NB4 (cell line): Measurements from ENCODE around the gene TUBA4B.

ENCODE experiments used
- DNase-seq: peaks from one replicate; pipeline ENCODE4 v3.0.0; 2010; ENCODE audit warnings: low read depth
- H3K4me3 ChIP-seq: one replicate; pipeline ENCODE4 v1.5.1; 2011; ENCODE audit warnings: mild to moderate bottlenecking, low read depth, low read length, moderate library complexity
- CTCF ChIP-seq: IDR thresholded peaks from one replicate; pipeline ENCODE4 v1.5.1; 2012; ENCODE audit warnings: low read depth, low read length
- MAX ChIP-seq: IDR thresholded peaks from 2 replicates; pipeline ENCODE4 v1.6.1; 2011; ENCODE audit warnings: low read depth, low read length
- MYC ChIP-seq: IDR thresholded peaks from 2 replicates; pipeline ENCODE4 v1.6.1; 2011; ENCODE audit warnings: low read depth, low read length
- POLR2A ChIP-seq: IDR thresholded peaks from 2 replicates; pipeline ENCODE4 v1.6.1; 2011; ENCODE audit warnings: mild to moderate bottlenecking; ENCODE audit not compliant: insufficient read length; ENCODE audit errors: extremely low read depth

TUBA4B gene

GRCh38 chr2:219281588-219281987 is 28.5 kb downstream of the TUBA4B start:
- no peak overlapping the region for H3K4me3 ChIP-seq
- no peak for DNase-seq
- no peak for TF ChIP-seq CTCF
- no peak for TF ChIP-seq POLR2A
- no peak for TF ChIP-seq MYC
- TF ChIP-seq MAX: no peak

- TF ChIP-seq MAX (no peak), POLR2A (no peak), MYC (no peak), CTCF (no peak)
- no peak overlapping the region for H3K4me3 ChIP-seq
- no peak for DNase-seq
Measured at GRCh38 chr2:219282375-219282774, 29.3 kb downstream of the TUBA4B start.

- TF ChIP-seq MAX: no peak
- no peak for TF ChIP-seq CTCF
- TF ChIP-seq POLR2A: no peak
- TF ChIP-seq MYC: no peak
- no peak for DNase-seq
Measured at GRCh38 chr2:219282943-219283581, 30.0 kb downstream of the TUBA4B start.

GRCh38 chr2:219284501-219285372 is 31.7 kb downstream of the TUBA4B start:
- DNase-seq: no peak
- no peak for TF ChIP-seq CTCF
- no peak for TF ChIP-seq MAX
- TF ChIP-seq MYC: no peak
- TF ChIP-seq POLR2A: no peak
- no peak overlapping the region for H3K4me3 ChIP-seq

More at GRCh38 chr2:219282943-219283581, 30.0 kb downstream of the TUBA4B start:
- no peak overlapping the region for H3K4me3 ChIP-seq

- TF ChIP-seq CTCF: no peak
- TF ChIP-seq POLR2A: no peak
- TF ChIP-seq MYC: no peak
- TF ChIP-seq MAX: no peak
- no peak for DNase-seq
- H3K4me3 ChIP-seq: no peak overlapping the region
Measured at GRCh38 chr2:219285373-219285735, 32.3 kb downstream of the TUBA4B start.
